ENCODE data around the gene MLN.

MLN gene

DNA sequence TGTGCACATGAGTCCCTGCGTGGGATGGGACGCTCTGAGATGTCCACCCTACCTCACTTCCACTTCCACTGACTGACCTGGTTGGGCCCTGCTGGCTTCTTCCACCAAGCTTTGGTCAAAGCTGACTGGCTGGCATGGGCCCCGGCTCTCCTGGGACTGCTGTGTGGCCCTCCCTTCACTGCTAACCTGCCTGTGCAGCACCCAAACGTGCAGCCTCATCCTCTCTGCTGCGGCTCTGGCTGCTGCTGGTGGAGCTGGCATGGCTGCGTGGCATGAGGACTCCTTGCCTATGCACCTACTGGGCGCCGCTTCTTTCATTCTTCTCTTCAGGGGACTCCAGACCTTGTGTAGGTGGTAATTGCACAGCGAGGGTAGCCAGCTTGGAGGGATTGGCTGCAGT lies 38.4 kb downstream of the MLN start:
- TF ChIP-seq, protein P1, sequence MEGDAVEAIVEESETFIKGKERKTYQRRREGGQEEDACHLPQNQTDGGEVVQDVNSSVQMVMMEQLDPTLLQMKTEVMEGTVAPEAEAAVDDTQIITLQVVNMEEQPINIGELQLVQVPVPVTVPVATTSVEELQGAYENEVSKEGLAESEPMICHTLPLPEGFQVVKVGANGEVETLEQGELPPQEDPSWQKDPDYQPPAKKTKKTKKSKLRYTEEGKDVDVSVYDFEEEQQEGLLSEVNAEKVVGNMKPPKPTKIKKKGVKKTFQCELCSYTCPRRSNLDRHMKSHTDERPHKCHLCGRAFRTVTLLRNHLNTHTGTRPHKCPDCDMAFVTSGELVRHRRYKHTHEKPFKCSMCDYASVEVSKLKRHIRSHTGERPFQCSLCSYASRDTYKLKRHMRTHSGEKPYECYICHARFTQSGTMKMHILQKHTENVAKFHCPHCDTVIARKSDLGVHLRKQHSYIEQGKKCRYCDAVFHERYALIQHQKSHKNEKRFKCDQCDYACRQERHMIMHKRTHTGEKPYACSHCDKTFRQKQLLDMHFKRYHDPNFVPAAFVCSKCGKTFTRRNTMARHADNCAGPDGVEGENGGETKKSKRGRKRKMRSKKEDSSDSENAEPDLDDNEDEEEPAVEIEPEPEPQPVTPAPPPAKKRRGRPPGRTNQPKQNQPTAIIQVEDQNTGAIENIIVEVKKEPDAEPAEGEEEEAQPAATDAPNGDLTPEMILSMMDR (IDR thresholded peaks at IDR 0.05; ENCODE audit: extremely low read depth, missing control alignments), result no peak
- no peak for DNase-seq (ENCODE audit: low spot score)

DNA sequence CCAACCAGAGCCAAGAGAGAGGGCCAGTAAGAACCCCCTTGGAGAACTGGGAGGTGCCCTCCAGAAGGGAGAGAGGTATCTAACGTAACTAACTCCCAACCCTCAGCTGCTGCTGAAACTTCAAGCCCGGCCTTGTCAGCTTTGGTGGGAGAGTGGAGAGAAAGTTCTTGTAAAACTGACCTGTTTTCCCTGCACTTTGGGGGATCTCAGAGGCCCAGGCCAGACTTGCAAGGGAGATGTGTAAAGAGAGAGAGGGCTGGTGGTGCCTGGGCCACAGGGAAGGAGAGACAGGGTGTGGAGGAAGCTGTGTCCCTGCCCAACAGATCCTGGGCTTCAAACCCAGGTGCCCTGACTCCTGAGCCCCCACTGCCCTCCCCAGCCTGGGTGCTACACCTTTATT lies 39.8 kb downstream of the MLN start:
- no peak for DNase-seq (ENCODE audit: low spot score)
- TF ChIP-seq, protein P1 (IDR thresholded peaks at IDR 0.05; ENCODE audit: extremely low read depth, missing control alignments), result no peak

GRCh38 chr6:33763483-33763882 lies 40.3 kb downstream of the MLN start:
- DNase-seq (ENCODE audit: low spot score), result no peak
- TF ChIP-seq, protein P1 (IDR thresholded peaks at IDR 0.05; ENCODE audit: extremely low read depth, missing control alignments), result no peak

DNA sequence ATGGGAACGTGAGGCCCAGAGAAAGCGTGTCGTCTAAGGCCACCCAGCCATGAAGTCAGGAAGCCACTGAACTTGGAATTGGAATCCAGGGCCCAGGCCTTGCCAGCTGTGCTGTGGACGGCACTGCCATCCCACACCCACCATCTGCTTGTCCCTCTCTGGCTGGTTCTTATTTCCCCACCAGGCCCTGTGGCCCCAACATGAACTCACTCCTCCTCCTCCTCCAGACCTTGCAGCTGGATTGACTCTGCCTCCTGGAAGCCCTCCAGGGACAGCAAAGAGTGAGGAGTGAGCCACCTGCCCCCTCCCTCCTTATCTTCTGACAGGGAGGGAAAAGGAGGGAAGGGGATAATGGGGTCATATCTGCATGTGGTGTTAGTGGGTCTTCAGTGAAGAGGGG lies 41.1 kb downstream of the MLN start:
- no peak for DNase-seq (ENCODE audit: low spot score)

GRCh38 chr6:33761922-33762629 lies 41.7 kb downstream of the MLN start:
- peak; percentile 66 for DNase-seq (ENCODE audit: low spot score)
- TF ChIP-seq, protein P1 (IDR thresholded peaks at IDR 0.05; ENCODE audit: extremely low read depth, missing control alignments), result peak; percentile 33

More for the DNA sequence above, 41.1 kb downstream of the MLN start:
- TF ChIP-seq, protein P1 (IDR thresholded peaks at IDR 0.05; ENCODE audit: extremely low read depth, missing control alignments), result no peak

GRCh38 chr6:33761581-33761921 lies 42.3 kb downstream of the MLN start:
- no peak for DNase-seq (ENCODE audit: low spot score)
- TF ChIP-seq, protein P1 (IDR thresholded peaks at IDR 0.05; ENCODE audit: extremely low read depth, missing control alignments), result no peak

DNA sequence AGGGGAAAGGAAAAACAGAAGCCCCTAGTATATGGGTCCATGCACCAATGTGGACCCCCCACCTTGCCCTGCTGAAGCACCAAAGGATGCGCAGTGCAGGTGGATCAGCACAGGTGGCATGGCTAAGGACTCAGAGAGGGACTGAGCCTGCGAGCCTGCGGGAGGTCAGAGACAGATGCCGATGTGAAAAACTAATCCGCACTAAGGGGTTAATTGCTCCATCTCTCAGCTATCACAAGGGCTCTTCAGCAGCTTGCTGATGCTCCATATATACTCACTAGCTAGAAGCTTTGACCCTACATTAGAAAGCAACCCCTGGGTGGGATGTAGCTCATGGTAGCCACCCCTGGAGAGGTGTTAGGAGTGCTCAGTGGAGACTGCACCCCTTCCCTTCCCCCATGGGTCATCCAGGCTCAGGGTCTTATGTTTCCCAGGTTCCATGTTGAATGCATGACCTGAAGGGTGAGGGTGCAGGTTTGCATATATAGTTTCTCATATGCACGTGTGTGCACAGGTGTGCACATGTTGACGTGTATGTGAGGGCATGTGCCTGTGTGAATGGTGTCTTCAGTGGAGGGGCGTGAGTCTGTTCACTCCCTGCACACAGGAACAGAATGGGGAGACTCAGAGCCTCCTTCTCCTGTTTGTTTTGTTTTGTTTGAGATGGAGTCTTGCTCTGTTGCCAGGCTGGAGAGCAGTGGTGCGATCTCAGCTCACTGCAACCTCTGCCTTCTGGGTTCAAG lies 43.7 kb downstream of the MLN start:
- DNase-seq (ENCODE audit: low spot score), result no peak
- TF ChIP-seq, protein P1 (IDR thresholded peaks at IDR 0.05; ENCODE audit: extremely low read depth, missing control alignments), result no peak
